Measurements from ENCODE around the gene TMUB2. TPM values are rescaled to one million over a fixed set of nuclear protein-coding genes. Genes with fewer than 3 reads are reported as not detected.

Gene TMUB2
- total RNA-seq, 2 donors from 2014 or later: 42.9 to 67.2 TPM

- H3K36me3 ChIP-seq: peaks cover 5 to 17% of the 10 kb centered on the region in 2 donors
- peak overlapping the region; percentile 85 to 98 for H3K4me3 ChIP-seq
- intact Hi-C loops (cut with DNase I): no loop called here
- WGBS: 39% methylated on average over 11 of the region's 11 CpGs
- TF ChIP-seq POLR2A (IDR thresholded peaks at IDR 0.05): peak; percentile 41
- no peak for TF ChIP-seq CTCF (IDR thresholded peaks at IDR 0.05)
- peak; percentile 48 for TF ChIP-seq POLR2AphosphoS5 (IDR thresholded peaks at IDR 0.05)
- peak overlapping the region; percentile 98 to 100 for H3K27ac ChIP-seq
- no peaks in the 10 kb centered on the region for H3K27me3 ChIP-seq (replicated peaks; ENCODE audit: insufficient read depth)
- no peaks in the 10 kb centered on the region for H3K9me3 ChIP-seq
- peaks cover 4% of the 10 kb centered on the region for H3K4me1 ChIP-seq (replicated peaks)
- peak; percentile 42 for DNase-seq (ENCODE audit: low spot score)
Observed at GRCh38 chr17:44197980-44198720, 11.4 kb downstream of the TMUB2 start.

GRCh38 chr17:44198721-44199552, 12.2 kb downstream of the TMUB2 start:
- H3K4me1 ChIP-seq (replicated peaks): peaks cover 4% of the 10 kb centered on the region
- WGBS: under 1% methylated on average over 45 of the region's 68 CpGs

GRCh38 chr17:44199553-44200477, 13.0 kb downstream of the TMUB2 start, which contains the start of gene ATXN7L3:
Gene ATXN7L3 (minus strand): TSS chr17:44199884. CDS start chr17:44198070, 1,814 bp downstream.
- H3K4me3 ChIP-seq: peak within 1 kb of the TSS; percentile 85 to 98
- peak; percentile 99 for DNase-seq (ENCODE audit: low spot score)
- H3K9me3 ChIP-seq: no peaks in the 10 kb centered on the region
- under 1% methylated on average over 84 of the region's 126 CpGs for WGBS
- peak within 1 kb of the TSS; percentile 98 to 100 for H3K27ac ChIP-seq
- peaks cover 4% of the 10 kb centered on the region for H3K4me1 ChIP-seq (replicated peaks)
- peaks cover 1 to 4% of the 10 kb centered on the region in 2 donors for H3K36me3 ChIP-seq
- H3K27me3 ChIP-seq (replicated peaks; ENCODE audit: insufficient read depth): no peaks in the 10 kb centered on the region
- no peak for TF ChIP-seq CTCF (IDR thresholded peaks at IDR 0.05)
- peak; percentile 60 for TF ChIP-seq POLR2AphosphoS5 (IDR thresholded peaks at IDR 0.05)
- peak; percentile 16 for TF ChIP-seq POLR2A (IDR thresholded peaks at IDR 0.05)
- intact Hi-C loops (cut with DNase I): no loop called here

More at GRCh38 chr17:44198721-44199552, 12.2 kb downstream of the TMUB2 start:
- H3K9me3 ChIP-seq: no peaks in the 10 kb centered on the region
- DNase-seq (ENCODE audit: low spot score): peak; percentile 49
- H3K36me3 ChIP-seq: peaks cover 5 to 11% of the 10 kb centered on the region in 2 donors
- H3K27me3 ChIP-seq (replicated peaks; ENCODE audit: insufficient read depth): no peaks in the 10 kb centered on the region
- peak; percentile 28 for TF ChIP-seq POLR2A (IDR thresholded peaks at IDR 0.05)
- no peak for TF ChIP-seq CTCF (IDR thresholded peaks at IDR 0.05)
- no peak for TF ChIP-seq POLR2AphosphoS5 (IDR thresholded peaks at IDR 0.05)
- intact Hi-C loops (cut with DNase I): no loop called here
- H3K4me3 ChIP-seq: peak overlapping the region; percentile 85 to 98
- H3K27ac ChIP-seq: peak overlapping the region; percentile 98 to 100

- DNase-seq (ENCODE audit: low spot score): no peak
- no peaks in the 10 kb centered on the region for H3K9me3 ChIP-seq
- TF ChIP-seq POLR2A (IDR thresholded peaks at IDR 0.05) (no peak), CTCF (IDR thresholded peaks at IDR 0.05) (peak in 1 of 4 experiments; percentile 5)
- intact Hi-C loops (cut with DNase I): no loop called here
- peaks cover 4% of the 10 kb centered on the region for H3K4me1 ChIP-seq (replicated peaks)
- 5% methylated on average over 30 of the region's 36 CpGs for WGBS
- no peaks in the 10 kb centered on the region for H3K27me3 ChIP-seq (replicated peaks; ENCODE audit: insufficient read depth)
- peak overlapping the region; percentile 98 to 100 for H3K27ac ChIP-seq
- H3K36me3 ChIP-seq: no peaks in the 10 kb centered on the region
- peak overlapping the region; percentile 85 to 98 for H3K4me3 ChIP-seq
Observed at GRCh38 chr17:44200478-44201155, 13.8 kb downstream of the TMUB2 start.
